GM12872 (cell line): ENCODE data around the gene ZNF468.

Experiments
- CTCF ChIP-seq: IDR thresholded peaks from 3 replicates; pipeline ENCODE4 v1.5.1; 2011; ENCODE audit warnings: low read depth, mild to moderate bottlenecking, low read length, moderate library complexity; ENCODE audit not compliant: insufficient read depth

ZNF468 gene

GRCh38 chr19:52789440-52789839 lies 68.0 kb downstream of the ZNF468 start:
- TF ChIP-seq CTCF, result no peak
